Sigmoid colon (tissue), 3 donors: ENCODE data around the gene PYGO1.

Experiments used
- POLR2A ChIP-seq, 2 donors: fragments of 450-650 bp; IDR thresholded peaks; one replicate each; pipeline ENCODE4 v1.6.1; 2016; ENCODE audit warnings: antibody characterized with exemption in 2 of 2, mild to moderate bottlenecking in 2 of 2, moderate library complexity in 2 of 2
- TF ChIP-seq, protein P1 (sequence below), 4 experiments: fragments of 450-650 bp in 3 of 4; fragments of 200-600 bp in 1 of 4; IDR thresholded peaks; one replicate each; pipeline ENCODE4 v1.5.1; 2016 to 2019; ENCODE audit warnings: antibody characterized with exemption in 4 of 4, mild to moderate bottlenecking in 3 of 4, moderate library complexity in 2 of 4

DNA sequence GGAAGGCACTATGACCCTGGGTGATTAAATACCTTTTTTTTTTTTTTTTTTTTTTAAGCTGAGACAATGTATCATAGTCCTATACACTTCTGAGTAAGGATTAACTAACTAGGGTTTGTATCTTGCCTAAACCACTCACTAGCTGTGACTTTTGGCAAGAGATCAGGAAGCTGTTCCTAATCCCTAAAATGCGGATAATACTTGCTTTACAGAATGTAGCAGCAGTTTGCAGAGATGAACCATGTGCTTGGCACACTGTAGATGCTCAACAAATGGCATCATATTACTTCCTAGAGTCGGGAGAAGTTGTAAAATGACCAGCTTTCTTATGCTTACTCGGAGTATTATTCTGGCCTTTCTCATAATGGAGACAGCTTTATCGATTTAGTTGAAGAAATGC is 25.6 kb upstream of the PYGO1 start:
- TF ChIP-seq, protein P1, sequence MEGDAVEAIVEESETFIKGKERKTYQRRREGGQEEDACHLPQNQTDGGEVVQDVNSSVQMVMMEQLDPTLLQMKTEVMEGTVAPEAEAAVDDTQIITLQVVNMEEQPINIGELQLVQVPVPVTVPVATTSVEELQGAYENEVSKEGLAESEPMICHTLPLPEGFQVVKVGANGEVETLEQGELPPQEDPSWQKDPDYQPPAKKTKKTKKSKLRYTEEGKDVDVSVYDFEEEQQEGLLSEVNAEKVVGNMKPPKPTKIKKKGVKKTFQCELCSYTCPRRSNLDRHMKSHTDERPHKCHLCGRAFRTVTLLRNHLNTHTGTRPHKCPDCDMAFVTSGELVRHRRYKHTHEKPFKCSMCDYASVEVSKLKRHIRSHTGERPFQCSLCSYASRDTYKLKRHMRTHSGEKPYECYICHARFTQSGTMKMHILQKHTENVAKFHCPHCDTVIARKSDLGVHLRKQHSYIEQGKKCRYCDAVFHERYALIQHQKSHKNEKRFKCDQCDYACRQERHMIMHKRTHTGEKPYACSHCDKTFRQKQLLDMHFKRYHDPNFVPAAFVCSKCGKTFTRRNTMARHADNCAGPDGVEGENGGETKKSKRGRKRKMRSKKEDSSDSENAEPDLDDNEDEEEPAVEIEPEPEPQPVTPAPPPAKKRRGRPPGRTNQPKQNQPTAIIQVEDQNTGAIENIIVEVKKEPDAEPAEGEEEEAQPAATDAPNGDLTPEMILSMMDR (IDR thresholded peaks at IDR 0.05): no peak
- no peak for TF ChIP-seq POLR2A (IDR thresholded peaks at IDR 0.05)
